ENCODE measurements around the gene PABPN1L.
"Not testable (repeated sequence)": the region's sequence is repeated elsewhere in the genome, so short reads cannot be mapped to it uniquely, and the experiment has no call there.

PABPN1L gene

DNA sequence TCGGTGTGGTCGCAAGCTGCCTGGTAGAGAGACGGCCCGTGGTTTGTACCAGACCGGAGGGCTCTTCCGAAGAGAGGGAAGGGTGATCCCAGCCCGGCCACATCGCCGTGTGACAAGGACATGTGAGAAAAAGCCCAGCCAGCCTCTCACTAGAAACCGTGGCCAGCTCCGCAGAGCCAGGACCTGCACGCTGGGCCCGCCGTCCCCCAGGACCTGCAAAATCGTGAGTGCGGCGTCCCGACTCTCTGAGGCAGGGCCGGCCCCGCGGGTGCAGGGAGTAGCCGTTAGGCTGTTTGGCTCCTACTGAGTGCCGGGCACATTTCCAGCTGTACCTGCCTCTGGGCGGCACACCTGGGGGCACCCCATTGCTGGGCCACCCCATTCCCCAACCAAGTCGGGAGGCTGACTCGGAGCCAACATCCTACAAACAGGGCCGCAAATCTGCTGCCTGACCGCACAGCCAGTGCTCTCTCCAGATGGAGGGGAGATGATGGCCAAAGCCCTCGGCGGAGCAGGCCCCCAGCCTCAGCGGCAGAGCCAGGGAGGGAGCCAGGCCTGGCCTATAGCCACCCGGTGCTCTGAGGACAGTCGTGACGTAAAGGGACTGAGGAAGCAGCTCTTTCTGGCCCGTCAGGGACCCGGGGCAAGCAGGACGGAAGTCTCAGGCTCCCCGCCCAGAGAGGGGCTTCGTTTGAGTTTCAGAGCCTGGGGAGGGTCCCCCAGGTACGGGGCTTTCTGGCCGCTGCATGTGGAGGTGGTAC, 33.6 kb upstream of the PABPN1L start:
- no peak for DNase-seq

DNA sequence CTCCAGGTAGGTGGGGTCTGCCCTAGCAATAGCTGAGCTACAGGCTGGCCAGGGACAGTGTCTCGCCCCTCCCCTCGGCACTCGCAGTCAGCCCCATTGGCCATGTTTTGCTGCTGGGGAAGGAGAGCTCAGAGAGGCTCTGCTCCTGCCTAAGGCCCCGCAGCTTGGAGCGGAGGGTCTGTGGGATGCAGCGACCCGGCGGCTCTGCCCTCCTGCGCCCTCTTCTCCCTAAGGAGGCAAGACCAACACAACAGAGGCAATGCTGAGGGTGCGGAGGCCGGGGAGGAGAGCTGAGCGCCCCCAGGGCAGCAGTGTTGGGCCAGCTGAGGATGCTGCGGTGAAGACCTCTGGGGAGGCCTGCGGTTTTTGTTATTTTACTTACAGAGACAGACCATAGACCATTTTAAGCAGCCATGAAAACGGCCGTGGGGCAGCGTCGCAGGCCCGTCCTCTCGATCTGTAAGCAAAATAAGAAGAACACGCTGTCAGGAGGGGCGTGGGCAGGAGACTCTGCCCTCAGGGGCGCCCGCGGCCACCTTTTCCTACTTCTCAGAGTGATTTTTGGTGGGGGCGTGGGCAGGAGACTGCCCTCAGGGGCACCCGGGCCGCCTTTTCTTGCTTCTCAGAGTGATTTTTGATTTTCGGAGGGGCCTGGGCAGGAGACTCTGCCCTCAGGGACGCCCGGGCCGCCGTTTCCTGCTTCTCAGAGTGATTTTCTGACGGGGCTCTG, 31.4 kb upstream of the PABPN1L start:
- no peak for DNase-seq

DNA sequence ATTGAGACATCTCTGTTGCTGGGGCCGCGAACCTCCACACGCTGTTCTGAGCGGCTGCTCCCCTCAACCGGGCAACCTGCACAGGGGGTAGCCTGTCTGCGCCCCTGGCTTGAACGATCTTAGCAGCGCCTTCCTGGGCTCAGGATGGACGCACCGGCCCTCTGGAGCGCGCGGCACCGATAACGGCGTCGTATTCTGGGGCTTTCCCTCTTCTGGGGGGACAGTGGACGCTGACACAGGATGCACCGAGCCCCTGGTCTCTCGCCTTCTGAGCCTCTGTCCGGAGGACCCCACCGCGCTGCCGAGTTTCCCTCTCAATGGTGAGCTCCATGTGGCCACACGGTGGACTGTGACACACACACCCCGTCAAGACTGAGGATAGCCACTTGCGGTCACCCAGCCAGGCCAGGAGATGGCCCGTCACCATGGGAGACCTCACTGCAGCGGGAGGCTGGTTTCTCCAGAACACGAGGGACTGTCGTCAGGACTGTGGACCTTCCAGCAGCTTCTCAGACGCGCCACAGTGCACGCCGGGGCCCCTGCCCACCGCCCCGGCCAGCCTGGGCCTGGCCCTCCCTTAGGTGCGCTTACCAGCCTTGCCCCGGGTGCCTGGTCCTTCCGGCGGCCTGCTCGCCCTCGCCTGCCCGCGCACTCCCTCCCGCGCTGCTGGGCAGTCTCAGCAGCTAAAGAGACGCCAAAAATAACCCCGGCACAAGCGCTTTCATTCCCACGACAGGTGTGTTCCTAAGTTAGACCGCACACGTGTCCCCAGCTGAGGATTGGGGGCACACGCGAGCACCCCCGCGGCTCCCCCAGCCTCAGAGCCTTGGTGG, 30.0 kb upstream of the PABPN1L start:
- DNase-seq, result no peak

DNA sequence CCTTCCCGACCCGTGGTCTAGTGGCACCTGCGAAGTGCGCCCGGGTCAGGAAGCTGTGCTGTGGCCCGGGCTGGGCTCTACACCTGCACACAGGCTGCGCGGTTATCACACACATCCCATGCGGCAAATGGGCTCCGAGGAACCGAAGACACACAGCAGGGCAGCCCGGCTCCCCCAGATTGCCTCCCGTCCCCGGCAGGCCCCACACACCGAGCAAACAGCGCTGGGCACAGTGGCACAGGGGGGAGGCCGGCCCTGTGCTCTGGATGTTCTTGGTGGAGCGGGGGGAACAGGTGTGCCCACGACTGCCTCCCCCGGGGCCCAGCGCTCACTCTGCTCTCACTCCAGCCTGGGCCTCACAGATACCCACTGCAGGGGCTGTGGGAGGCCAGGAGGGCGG, 28.9 kb upstream of the PABPN1L start:
- no peak for DNase-seq

DNA sequence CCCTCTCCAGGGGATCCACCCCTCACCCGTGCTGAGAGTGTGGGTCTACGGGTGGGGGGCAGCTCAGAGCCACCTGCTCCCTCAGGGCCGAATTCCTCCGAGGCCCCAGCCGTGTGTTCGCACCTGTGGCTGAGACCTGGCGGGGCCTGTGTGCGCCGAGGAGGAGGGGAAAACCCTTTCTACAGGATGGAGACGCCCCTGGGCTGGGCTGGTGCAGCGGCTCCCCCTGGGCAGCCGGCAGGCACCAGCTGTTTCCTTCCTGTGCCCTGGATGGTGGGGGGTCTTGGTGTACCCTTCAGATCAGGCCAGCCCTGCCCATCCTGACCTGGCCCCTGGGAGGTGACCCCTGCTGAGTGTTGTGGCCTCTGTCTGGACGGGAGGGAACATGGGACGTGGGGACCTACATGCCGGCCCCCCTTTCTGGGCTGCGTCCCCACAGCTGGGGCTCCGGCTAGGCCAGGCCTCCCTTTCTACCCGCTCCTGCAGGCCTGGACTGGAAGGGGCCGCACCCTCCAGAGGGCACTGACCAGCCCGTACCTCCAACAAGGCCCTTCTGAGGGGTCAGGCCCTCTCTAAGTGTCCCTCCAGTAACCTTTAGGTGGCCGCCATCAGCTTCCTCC, 28.3 kb upstream of the PABPN1L start:
- DNase-seq, result no peak

DNA sequence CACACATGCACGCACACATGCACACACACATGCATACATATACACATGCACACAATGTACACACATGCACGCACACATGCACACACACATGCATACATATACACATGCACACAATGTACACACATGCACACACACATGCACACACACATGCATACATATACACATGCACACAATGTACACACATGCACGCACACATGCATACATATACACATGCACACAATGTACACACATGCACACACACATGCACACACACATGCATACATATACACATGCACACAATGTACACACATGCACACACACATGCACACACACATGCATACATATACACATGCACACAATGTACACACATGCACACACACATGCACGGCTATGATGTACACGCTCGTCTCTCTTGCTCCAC, 27.8 kb upstream of the PABPN1L start:
- DNase-seq, result not testable (repeated sequence)

DNA sequence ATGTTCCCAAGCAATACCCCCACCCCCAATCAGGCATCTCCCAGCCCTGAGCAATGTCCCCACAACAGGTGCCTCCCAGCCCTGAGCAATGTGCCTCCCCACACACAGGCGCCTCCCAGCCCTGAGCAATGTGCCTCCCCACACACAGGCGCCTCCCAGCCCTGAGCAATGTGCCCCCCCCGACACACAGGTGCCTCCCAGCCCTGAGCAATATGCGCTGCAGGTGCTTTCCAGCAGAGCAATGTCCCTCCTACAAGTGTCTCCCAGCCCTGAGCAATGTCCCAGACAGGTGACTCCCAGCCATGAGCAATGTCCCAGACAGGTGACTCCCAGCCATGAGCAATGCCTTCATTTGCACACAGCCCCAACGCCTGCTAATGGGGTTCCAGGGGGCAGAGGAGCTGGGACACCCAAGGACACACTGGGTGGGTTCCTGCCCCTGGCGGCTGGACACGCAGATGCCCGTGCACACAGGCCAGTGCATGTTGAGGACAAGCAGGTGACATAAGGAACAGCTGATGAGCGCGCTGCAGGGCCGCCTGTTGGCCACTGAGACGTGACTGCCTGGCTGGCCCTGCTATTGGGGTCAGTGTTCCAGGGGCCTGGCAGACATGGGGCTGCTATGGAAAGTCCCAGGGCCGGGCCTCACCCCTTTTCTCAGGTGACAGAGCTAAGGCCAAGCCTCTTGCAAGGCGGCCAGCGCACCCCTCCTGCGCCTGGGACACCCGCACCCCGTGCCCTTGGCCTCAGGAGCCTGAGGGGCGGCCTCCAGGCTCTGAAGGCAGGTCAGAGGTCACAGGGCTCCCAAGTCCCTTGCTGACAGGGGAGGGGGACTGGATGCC, 26.9 kb upstream of the PABPN1L start:
- no peak for DNase-seq

DNA sequence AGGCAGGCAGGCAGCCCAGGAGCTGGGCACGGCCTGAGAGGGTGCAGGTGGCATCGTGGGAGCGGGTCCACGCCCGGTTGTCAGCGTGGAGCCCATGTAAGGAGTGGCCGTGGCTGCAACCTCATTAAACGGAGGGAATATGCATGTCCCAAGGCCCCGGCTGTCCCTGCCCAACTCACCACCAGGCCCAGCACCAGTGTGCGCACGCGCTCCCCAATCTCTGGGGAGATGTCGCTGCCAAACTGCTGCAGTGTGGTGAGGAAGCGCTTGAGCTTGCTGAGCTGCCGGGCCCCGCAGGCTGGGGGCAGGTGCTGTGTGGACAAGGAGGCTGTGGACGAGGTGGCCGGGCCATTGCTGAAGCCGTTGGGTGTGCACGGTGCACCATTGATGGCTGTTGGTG, 25.6 kb upstream of the PABPN1L start:
- no peak for DNase-seq

DNA sequence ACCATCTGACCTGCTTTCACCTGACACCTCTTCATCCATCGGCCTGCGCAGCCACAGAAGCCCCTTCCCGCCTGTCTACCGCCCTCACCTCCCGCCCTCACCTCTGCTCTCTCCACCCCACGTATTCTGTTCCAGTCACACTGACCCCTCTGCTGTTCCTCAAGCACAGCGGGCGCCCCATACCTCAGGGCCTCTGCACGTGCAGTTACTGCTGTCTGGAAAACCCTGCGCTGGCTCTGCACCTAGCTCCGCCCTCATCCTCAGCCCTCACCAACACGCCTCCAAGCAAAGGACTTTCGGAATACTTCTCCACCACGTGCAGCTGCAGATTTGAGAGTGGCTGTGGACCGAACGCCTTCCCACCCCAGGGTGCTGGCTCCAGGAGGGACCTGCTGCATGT, 24.6 kb upstream of the PABPN1L start:
- DNase-seq, result peak; percentile 49

DNA sequence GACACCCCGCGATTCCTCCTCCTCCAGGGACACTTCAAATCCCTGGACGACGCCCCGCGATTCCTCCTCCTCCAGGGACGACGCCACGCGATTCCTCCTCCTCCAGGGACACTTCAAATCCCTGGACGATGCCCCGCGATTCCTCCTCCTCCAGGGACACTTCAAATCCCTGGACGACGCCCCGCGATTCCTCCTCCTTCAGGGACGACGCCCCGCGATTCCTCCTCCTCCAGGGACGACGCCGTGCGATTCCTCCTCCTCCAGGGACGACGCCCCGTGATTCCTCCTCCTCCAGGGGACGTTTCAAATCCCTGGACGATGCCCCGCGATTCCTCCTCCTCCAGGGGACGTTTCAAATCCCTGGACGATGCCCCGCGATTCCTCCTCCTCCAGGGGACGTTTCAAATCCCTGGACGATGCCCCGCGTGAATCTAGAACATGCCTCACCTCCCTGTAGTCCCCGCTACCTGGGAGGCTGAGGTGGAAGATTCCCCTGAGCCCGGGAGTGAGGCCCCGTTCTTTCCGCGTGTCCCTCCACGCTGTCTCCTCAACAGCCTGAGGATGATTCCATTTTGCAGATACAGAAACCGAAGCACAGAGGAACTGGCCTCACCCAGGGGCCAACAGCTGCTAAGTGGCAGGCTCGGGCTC, 23.4 kb upstream of the PABPN1L start:
- not testable (repeated sequence) for DNase-seq

DNA sequence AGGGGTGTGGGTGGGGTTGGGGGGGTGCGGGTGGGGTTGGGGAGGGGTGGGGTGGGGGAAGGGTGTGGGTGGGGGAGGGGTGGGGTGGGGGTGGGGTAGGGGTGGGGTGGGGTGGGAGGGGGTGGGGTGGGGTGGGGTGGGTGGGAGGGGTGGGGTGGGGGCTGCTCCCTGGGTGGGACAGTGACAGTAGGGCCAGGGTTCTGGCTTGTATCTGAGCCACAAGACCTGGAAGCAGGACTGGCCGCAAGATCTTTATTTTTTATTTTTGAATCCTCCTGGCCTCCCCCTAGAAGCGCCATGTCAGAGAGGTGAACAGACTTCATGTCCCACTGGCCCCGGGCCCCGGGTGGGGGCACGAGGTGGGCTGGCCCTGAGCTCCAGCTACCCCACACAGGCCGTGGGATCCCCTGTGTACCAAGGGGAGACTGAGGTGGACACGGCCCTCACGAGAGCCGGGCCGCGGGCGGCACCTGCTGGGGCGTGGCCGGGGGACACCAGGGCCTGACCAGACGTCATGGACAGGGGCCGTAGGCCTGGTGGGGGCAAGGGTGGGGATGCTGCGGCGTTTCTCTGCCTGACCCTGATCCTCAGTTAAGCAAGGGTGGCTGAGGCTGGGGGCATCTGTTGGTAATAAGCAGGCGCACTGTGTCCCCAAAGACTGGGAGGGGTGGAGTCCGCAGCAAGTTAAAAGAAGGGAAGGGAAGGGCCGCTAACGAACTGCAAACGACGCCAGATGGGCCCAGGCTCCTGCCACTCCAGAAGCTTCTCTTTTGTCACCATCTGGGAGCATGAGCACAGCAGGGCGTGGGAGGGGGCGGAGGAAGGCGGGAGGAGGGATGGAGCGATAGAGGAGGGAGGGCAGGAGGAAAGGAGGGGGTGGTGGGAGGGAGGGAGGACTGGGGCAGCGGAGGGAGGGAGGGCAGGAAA, 22.3 kb upstream of the PABPN1L start:
- no peak for DNase-seq

DNA sequence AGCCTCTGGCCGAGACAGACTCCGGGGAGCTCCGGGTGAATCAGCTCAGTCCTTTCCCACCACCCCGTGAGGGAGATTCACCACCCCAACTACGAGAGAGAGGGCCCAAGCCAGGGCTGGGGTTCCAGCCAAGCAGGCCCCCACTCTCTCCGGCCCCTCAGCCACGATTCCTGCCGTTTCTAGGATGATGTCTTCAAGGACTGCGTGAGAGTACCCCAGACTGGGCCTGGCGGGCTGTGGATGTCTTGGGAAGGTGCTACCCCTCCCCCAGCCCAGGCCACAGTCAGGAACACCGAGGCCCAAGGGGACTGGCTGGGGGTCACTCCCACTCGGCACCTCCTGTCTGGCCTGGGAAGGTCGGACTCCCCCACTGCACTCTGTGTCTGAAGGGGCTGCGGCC, 21.6 kb upstream of the PABPN1L start:
- no peak for DNase-seq

DNA sequence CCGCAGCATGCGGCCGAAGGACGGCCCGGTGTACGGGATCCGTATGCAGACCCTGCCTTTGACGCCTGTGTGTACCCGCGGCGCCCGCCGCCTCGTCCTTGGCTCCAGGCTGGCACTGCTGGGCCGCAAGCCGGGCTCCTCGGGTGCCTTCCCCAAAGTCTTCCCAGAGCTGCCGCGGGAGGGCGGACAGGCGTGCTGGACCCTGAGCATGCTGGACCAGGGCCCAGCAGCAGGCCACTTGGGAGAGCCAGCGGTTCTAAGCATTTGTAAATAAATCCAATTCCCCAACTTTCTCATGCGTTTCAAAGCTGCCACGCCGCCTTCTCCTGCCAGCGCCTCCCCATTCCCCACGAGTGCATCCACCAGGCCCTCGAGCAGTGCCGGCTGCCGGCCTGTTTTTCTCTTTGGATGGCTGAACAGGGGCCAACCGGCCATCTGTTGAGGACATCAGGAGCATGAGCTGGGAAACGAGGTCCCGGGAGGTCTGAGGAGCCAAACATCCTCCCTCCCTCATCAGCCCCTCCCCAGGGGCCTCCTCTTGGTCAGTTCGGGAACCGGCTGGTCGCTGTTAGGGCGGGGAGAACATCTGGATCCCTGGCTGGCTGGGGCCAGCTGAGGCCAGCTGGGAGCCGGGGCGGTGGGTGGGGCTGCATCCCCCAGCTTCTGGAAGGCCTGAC, 20.5 kb upstream of the PABPN1L start:
- no peak for DNase-seq

DNA sequence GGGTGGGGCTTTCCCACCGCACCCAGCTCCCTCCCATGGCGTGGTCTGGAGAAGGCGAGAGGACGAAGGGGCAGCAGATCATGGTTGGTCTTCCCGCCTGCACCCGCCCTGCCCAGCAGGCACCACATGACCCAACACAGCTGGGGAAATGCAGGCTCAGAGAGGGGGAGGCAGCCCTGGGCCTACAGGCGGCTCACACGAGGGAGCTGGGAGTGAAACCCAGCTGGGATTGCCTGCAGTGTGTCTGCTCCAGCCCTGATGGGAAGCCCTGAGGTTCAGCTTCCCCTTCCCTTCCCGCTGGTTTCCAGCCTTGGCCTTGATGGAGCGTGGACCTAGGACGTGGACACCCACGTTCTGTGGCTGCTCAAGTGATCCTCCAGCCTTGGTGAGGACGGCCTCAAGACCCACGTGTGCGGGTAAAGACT, 20.0 kb upstream of the PABPN1L start:
- DNase-seq, result no peak

DNA sequence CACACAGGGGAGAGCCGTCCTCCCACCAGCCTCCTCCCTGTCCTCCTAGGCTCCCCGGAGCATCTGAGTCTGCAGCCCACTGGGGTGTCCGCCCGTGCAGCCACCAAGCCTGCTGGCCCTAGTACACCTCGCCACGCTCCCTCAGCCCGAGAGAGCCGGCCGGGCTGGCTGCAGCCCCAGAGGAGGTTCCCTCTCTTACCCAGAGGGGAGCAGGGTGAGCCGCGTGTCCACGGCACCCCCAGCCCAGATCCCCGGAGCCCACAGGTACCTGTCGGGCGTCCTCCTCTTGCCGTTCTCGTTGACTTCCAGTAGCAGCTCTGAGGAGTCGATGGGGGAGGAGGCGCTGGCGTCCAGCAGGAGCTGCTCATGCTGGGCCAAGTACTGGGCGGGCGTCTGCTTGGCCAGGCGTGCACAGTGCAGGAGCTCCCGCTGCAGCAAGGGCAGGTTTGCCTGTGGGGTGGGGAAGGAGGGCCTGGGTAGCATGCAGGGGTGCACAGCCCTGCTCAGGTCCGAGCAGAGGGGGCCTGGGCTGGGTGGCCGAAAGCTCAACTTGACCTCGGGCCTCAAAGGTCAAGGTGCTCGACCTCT, 19.3 kb upstream of the PABPN1L start:
- DNase-seq, result no peak

DNA sequence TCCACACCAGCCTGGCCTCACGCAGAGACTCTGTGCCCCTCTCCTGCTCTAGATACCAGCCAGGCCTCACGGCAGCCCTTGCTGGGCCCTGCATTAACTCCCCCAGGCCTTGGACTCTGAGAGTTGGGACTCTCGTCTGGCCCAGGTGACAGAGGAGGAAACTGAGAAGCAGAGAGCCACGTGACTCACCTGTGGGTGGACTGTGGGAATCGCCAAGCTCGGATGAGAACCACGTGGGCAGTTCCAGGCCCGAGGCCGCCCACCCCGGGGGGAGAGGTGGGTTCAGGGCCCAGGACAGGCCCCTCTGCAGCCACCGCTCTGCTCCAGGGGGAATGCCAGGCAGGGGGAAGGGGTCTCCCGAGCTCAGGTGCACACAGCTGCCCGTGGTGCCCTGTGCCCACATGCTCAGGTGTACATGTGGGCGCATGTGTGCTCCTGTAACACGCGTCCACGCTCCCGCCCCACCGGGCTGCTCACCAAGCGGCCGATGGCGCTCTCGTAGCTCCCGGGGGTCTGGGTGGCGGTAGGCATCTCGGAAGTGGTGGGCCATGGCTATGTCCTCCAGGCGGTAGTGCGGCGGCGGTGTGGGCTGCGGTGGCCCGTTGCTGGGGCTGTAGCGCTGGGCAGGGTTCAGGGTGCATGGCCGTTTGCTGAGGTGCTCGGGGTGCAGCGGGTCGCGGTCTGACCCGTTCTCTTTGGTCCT, 18.3 kb upstream of the PABPN1L start:
- no peak for DNase-seq

DNA sequence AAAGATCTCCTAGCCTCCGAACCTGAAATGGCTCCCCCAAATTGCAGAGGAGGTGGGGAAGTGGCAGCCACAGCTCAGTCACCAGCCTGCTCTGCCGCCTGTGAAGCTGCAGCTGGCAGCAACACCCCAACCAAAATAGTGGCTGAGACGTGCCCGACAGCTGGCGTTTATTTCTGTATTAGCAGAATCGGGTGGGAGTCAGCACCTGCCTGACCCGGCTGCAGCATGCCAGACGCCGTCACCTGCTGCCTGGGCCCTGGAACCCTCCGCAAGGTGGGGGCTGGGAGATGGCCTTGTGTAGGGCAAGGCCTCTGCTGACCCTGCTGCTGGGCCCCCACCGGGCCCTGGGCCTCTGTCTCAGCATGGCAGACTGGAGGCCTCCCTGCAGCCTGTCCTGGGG, 17.5 kb upstream of the PABPN1L start:
- DNase-seq, result no peak

DNA sequence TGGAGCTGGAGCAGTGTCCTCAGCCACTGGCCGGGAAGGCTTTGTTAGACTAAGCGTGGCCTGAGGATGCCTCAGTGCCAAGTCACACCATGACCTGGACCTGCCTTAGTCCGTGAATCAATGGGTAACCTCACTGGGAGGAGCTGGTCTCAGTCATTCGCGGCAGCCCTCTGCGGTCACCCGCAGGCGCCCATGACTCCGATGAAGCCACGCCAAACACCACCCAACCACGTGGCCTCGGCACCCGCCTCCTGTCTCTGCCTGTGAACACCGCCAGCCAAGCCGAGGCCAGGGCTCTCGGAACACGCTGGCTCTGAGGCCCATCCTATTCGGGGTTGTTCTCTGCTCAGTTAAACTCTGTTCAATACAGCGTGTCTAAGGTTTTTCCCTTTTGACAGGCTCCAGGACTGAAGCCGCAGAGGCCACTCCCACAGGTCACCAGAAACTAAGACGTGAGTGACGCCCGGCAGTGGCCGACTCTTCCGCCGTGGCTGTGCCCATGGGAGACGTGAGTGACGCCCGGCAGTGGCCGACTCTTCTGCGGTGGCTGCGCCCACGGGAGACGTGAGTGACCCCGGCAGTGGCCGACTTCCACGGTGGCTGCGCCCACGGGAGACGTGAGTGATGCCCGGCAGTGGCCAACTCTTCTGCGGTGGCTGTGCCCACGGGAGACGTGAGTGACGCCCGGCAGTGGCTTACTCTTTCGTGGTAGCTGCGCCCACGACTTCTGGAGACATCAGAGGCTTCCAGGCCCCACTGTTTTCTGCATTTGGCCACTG, 16.8 kb upstream of the PABPN1L start:
- DNase-seq, result no peak

Data from 8988T (cell line).